ENCODE results near the gene JARID2. TPM values are rescaled to one million over a fixed set of nuclear protein-coding genes. Genes with fewer than 3 reads are reported as not detected.
A peak's percentile ranks its signal among the peaks of the same experiment; 100 is the strongest.

The JARID2 gene
- total and polyA plus RNA-seq, 9 of the 15 experiments (the other 6 are each of a cell fraction or from before 2014, with no cell fraction given): 5.0 to 29.0 (median 15.6) TPM

- in situ Hi-C loops (cut with MboI) (no loop called here), intact Hi-C loops (cut with micrococcal nuclease) (loop anchor here (2.0 to 10.0 kb wide), 4 partner anchors 33 to 519 kb away; no protein-coding TSS in a partner anchor)
- H3K79me2 ChIP-seq (ENCODE audit: control insufficient read depth, insufficient read depth, low read length): peaks cover 40% of the 10 kb centered on the region
- peak overlapping the region; percentile 94 for H3K4me2 ChIP-seq (ENCODE audit: insufficient read depth, low read length)
- BruUV-seq (replicated peaks): TSS peak; percentile 78
- peaks cover 12 to 17% of the 10 kb centered on the region in 2 experiments; a peak in 4 of 5 replicates for H3K4me1 ChIP-seq (replicated peaks in 1 of 2; ENCODE audit: control insufficient read depth in 2 of 2, insufficient read depth in 2 of 2, low read length in 2 of 2)
- H3K9me3 ChIP-seq (replicated peaks; ENCODE audit: control insufficient read depth, insufficient read depth, low read depth, low read length): no peaks in the 10 kb centered on the region
- ATAC-seq (no peak), FAIRE-seq (peak; percentile 46), DNase-seq (ENCODE audit: extremely low read depth in 1 of 4, low spot score in 3 of 4) (peak in 2 of 4 experiments; percentile 47 to 55)
- peak overlapping the region; percentile 82 for H2AFZ ChIP-seq (ENCODE audit: low read depth, low read length)
- H3K9ac ChIP-seq (ENCODE audit: insufficient read depth in 1 of 2, low read depth in 2 of 2, low read length in 2 of 2): peak overlapping the region; percentile 88 to 99
- ChIA-PET CTCF (ENCODE audit: low intra/inter-chr PET ratio) (no interaction called here), POLR2A (interaction anchor here (0.7 to 4.5 kb wide), 4 partner anchors 13 to 199 kb away, joined by 3 to 28 read pairs (median 8); no protein-coding TSS in a partner anchor)
- no peaks in the 10 kb centered on the region for H3K9me1 ChIP-seq (ENCODE audit: control insufficient read depth, insufficient read depth, low read length)
- H3K27ac ChIP-seq (ENCODE audit: extremely low read depth, low read depth, low read length): peak overlapping the region; percentile 94
- no peaks in the 10 kb centered on the region for H3K36me3 ChIP-seq (ENCODE audit: control insufficient read depth, insufficient read depth, low read length)
- peak overlapping the region; percentile 78 for H3K4me3 ChIP-seq
- peaks cover 3% of the 10 kb centered on the region for H4K20me1 ChIP-seq (replicated peaks; ENCODE audit: control insufficient read depth, insufficient read depth, low read length)
- H3K27me3 ChIP-seq (ENCODE audit: control insufficient read depth in 2 of 2, insufficient read depth in 2 of 2, low read length in 2 of 2): no peaks in the 10 kb centered on the region
- 18% methylated on average over 27 of the region's 27 CpGs for WGBS (ENCODE audit: insufficient coverage, low coverage, missing lambda C conversion rate)
- no peak for TF ChIP-seq ATF1 (CRISPR knock-in tag; IDR thresholded peaks at IDR 0.05)
- TF ChIP-seq ATF1 (tag; IDR thresholded peaks at IDR 0.05): 0 out of 2 replicates have a peak, but pooled peaks have one; percentile 13
- TF ChIP-seq, protein P1, sequence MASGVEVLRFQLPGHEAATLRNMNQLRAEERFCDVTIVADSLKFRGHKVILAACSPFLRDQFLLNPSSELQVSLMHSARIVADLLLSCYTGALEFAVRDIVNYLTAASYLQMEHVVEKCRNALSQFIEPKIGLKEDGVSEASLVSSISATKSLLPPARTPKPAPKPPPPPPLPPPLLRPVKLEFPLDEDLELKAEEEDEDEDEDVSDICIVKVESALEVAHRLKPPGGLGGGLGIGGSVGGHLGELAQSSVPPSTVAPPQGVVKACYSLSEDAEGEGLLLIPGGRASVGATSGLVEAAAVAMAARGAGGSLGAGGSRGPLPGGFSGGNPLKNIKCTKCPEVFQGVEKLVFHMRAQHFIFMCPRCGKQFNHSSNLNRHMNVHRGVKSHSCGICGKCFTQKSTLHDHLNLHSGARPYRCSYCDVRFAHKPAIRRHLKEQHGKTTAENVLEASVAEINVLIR (CRISPR knock-in tag; IDR thresholded peaks at IDR 0.05): 0 out of 2 replicates have a peak, but pooled peaks have one; percentile 16
- peak; percentile 14 for TF ChIP-seq PHF20 (IDR thresholded peaks at IDR 0.05; ENCODE audit: partially characterized antibody)
- TF ChIP-seq DIDO1 (tag; IDR thresholded peaks at IDR 0.05; ENCODE audit: low read depth): no peak
- TF ChIP-seq ZNF75A (CRISPR knock-in tag; IDR thresholded peaks at IDR 0.05): no peak
- no peak for TF ChIP-seq PTTG1 (tag; IDR thresholded peaks at IDR 0.05; ENCODE audit: low read depth)
- no peak for TF ChIP-seq SRF (CRISPR knock-in tag; IDR thresholded peaks at IDR 0.05)
- TF ChIP-seq ZNF589 (CRISPR knock-in tag; IDR thresholded peaks at IDR 0.05; ENCODE audit: low read depth): peak; percentile 10; the same call in 1 of the 2 replicates
- peak; percentile 70; the same call in 1 of the 2 replicates for TF ChIP-seq BCOR (IDR thresholded peaks at IDR 0.05)
- 0 out of 2 replicates have a peak, but pooled peaks have one; percentile 14 for TF ChIP-seq ZNF143 (CRISPR knock-in tag; IDR thresholded peaks at IDR 0.05)
- peak; percentile 85 for TF ChIP-seq MBD1 (CRISPR knock-in tag; IDR thresholded peaks at IDR 0.05)
- TF ChIP-seq FOXK1 (CRISPR knock-in tag; IDR thresholded peaks at IDR 0.05; ENCODE audit: borderline replicate concordance): 0 out of 2 replicates have a peak, but pooled peaks have one; percentile 12
- TF ChIP-seq NBN (IDR thresholded peaks at IDR 0.05; ENCODE audit: low read depth): 0 out of 2 replicates have a peak, but pooled peaks have one; percentile 21
- peak; percentile 14; the same call in 1 of the 2 replicates for TF ChIP-seq SPI1 (IDR thresholded peaks at IDR 0.05; ENCODE audit: borderline replicate concordance, low read depth, low read length)
- peak; percentile 30; the same call in 1 of the 2 replicates for TF ChIP-seq ZNF165 (CRISPR knock-in tag; IDR thresholded peaks at IDR 0.05; ENCODE audit: borderline replicate concordance)
- TF ChIP-seq NFIC (IDR thresholded peaks at IDR 0.05): peak; percentile 71
- 0 out of 2 replicates have a peak, but pooled peaks have one; percentile 27 for TF ChIP-seq ZNF274 (IDR thresholded peaks at IDR 0.05; ENCODE audit: borderline replicate concordance, low read depth, low read length)
Measured at GRCh38 chr6:15243910-15244619, 1.8 kb upstream of the JARID2 start.

Data from K562 (cell line).